Stimulated activated effector memory CD8-positive, alpha-beta T cell treated with anti-CD3 and anti-CD28 coated beads, Interleukin-12 subunit alpha, Interleukin-12 subunit beta, amount 100 ng/mL, for 72 hours (primary cell): ENCODE results near the gene SLC35F2.
"Not testable (repeated sequence)": the region's sequence is repeated elsewhere in the genome, so short reads cannot be mapped to it uniquely, and the experiment has no call there.

Experiments used
- ATAC-seq: fragments of 150-1000 bp; cut with Tn5 transposase; 2 replicates; pipeline ENCODE4 v1.10.0; 2021
- DNase-seq, 2 donors: peaks; one replicate each; pipeline ENCODE4 v3.0.0; 2021 to 2022; ENCODE audit warnings: low spot score in 2 of 2
- H3K27ac Mint-ChIP-seq: one replicate; pipeline ENCODE4 v1.8.0; 2022; ENCODE audit warnings: mild to moderate bottlenecking, mixed read lengths
- H3K36me3 Mint-ChIP-seq: one replicate; pipeline ENCODE4 v1.8.0; 2022; ENCODE audit warnings: mild to moderate bottlenecking, mixed read lengths
- H3K4me1 Mint-ChIP-seq: one replicate; pipeline ENCODE4 v1.8.0; 2022; ENCODE audit warnings: mixed read lengths
- H3K4me3 Mint-ChIP-seq: one replicate; pipeline ENCODE4 v1.8.0; 2022; ENCODE audit warnings: mild to moderate bottlenecking, mixed read lengths
- H3K9me3 Mint-ChIP-seq: one replicate; pipeline ENCODE4 v1.8.0; 2022; ENCODE audit warnings: mixed read lengths

SLC35F2 gene, protein sequence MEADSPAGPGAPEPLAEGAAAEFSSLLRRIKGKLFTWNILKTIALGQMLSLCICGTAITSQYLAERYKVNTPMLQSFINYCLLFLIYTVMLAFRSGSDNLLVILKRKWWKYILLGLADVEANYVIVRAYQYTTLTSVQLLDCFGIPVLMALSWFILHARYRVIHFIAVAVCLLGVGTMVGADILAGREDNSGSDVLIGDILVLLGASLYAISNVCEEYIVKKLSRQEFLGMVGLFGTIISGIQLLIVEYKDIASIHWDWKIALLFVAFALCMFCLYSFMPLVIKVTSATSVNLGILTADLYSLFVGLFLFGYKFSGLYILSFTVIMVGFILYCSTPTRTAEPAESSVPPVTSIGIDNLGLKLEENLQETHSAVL

DNA sequence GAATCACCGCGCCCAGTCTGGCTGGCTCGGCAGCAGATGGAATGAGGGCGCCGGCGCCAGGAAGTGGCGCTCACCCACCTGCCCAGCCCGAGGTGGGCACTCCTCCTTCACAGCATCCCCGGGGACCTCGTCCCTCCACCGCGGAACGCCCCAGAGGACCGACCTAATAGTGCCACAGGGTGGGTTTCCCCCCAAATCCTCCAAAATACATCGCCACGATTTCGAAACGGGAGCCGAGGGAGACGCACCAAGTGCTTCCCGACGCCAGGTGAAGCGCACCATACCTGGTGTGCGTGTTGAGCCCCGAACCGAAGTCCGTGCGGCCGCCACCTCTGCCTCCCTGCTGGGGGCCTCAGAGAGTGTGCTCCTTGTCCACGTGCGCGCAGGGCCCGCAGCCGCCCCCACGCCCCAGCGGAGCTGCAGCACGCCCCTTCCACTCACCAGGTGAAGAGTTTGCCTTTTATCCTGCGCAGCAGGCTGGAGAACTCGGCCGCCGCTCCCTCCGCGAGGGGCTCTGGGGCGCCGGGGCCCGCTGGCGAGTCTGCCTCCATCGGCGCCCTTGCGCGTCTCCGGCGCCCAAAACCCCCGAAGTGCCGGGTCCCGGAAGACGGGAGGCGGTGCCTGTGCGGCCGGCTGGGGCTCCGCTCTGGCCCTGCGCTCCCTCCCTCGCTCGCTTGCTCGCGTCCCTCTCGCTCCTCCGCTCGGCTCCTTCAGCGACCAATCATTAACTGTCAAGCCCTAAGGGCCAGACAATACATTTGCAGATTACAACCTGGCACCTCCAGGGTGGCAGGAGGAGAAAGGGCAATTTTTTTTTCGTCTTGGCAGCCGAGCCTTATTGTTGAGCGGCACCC, at the start of gene SLC35F2:
Gene SLC35F2, minus strand, starts transcription at position 571 of the 854 bp plus-strand sequence. Its CDS starts 20 bp downstream, at position 551.
- Mint-ChIP-seq H3K27ac (peak within 1 kb of the TSS; percentile 92), H3K4me1 (peaks cover 39% of the 10 kb centered on the region), H3K4me3 (peak within 1 kb of the TSS; percentile 94), H3K9me3 (no peaks in the 10 kb centered on the region), H3K36me3 (peaks cover 34% of the 10 kb centered on the region)
- DNase-seq (peak; percentile 67 to 88), ATAC-seq (peak; percentile 95)

DNA sequence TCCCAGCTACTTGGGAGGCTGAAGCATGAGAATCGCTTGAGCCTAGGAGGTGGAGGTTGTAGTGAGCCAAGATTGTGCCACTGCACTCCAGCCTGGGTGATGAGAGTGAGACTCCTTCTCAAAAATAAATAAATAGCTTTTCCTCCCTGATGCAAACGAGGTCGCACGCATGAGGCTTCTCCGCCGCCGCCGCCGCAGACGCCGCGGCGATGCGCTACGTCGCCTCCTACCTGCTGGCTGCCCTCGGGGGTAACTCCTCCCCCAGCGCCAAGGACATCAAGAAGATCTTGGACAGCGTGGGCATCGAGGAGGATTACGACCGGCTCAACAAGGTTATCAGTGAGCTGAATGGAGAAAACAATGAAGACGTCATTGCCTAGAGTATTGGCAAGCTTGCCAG, 49.6 kb upstream of the SLC35F2 start:
- Mint-ChIP-seq H3K9me3 (no peaks in the 10 kb centered on the region), H3K27ac (no peak overlapping the region), H3K4me3 (no peak overlapping the region), H3K36me3 (no peaks in the 10 kb centered on the region), H3K4me1 (no peaks in the 10 kb centered on the region)
- DNase-seq (no peak), ATAC-seq (no peak)

GRCh38 chr11:107898270-107898669, 39.7 kb upstream of the SLC35F2 start:
- ATAC-seq (peak; percentile 75), DNase-seq (no peak)

GRCh38 chr11:107882095-107882820, 23.7 kb upstream of the SLC35F2 start:
- Mint-ChIP-seq H3K36me3 (no peaks in the 10 kb centered on the region), H3K4me3 (no peak overlapping the region), H3K4me1 (no peaks in the 10 kb centered on the region), H3K27ac (no peak overlapping the region), H3K9me3 (no peaks in the 10 kb centered on the region)
- DNase-seq: no peak
- ATAC-seq: no peak

More at GRCh38 chr11:107898270-107898669, 39.7 kb upstream of the SLC35F2 start:
- Mint-ChIP-seq H3K9me3 (no peaks in the 10 kb centered on the region), H3K4me3 (no peak overlapping the region), H3K36me3 (no peaks in the 10 kb centered on the region), H3K4me1 (no peaks in the 10 kb centered on the region), H3K27ac (no peak overlapping the region)

GRCh38 chr11:107881471-107881870, 22.9 kb upstream of the SLC35F2 start:
- not testable (repeated sequence) for H3K36me3 Mint-ChIP-seq, H3K9me3 Mint-ChIP-seq, H3K4me3 Mint-ChIP-seq, ATAC-seq, DNase-seq, H3K4me1 Mint-ChIP-seq, H3K27ac Mint-ChIP-seq

DNA sequence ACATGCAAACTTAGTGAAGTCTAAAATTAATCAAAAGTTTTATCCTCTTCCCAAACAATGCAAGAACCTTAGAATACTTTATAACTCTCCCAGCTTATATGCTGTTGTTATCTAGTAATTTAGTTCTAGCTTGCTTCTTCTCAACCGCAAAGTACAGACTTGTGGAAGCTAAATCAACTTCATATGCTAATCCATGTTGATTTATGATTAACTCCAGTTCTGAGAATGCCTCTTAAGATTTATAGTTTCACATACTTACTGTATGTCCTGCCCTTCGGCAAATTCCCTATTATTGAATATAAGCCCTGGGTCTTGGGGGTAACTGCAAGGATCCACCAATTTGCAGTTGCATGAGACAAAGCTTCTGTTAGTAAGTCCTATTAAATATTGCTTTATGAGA, 17.6 kb upstream of the SLC35F2 start:
- no peak overlapping the region for H3K27ac Mint-ChIP-seq
- DNase-seq (no peak), ATAC-seq (no peak)
- H3K4me3 Mint-ChIP-seq: no peak overlapping the region
- H3K9me3 Mint-ChIP-seq: no peaks in the 10 kb centered on the region
- H3K36me3 Mint-ChIP-seq: no peaks in the 10 kb centered on the region
- no peaks in the 10 kb centered on the region for H3K4me1 Mint-ChIP-seq

GRCh38 chr11:107864591-107864990, 6.0 kb upstream of the SLC35F2 start:
- DNase-seq: no peak
- H3K27ac Mint-ChIP-seq: no peak overlapping the region
- no peak for ATAC-seq
- no peaks in the 10 kb centered on the region for H3K9me3 Mint-ChIP-seq
- peaks cover 2% of the 10 kb centered on the region for H3K4me1 Mint-ChIP-seq
- no peaks in the 10 kb centered on the region for H3K36me3 Mint-ChIP-seq
- H3K4me3 Mint-ChIP-seq: no peak overlapping the region

- no peak overlapping the region for H3K27ac Mint-ChIP-seq
- H3K36me3 Mint-ChIP-seq: peaks cover 24% of the 10 kb centered on the region
- no peaks in the 10 kb centered on the region for H3K9me3 Mint-ChIP-seq
- H3K4me1 Mint-ChIP-seq: peaks cover 28% of the 10 kb centered on the region
- H3K4me3 Mint-ChIP-seq: no peak overlapping the region
- DNase-seq (no peak), ATAC-seq (no peak)
These were observed 2.1 kb upstream of the SLC35F2 start for GRCh38 chr11:107860688-107861087.

DNA sequence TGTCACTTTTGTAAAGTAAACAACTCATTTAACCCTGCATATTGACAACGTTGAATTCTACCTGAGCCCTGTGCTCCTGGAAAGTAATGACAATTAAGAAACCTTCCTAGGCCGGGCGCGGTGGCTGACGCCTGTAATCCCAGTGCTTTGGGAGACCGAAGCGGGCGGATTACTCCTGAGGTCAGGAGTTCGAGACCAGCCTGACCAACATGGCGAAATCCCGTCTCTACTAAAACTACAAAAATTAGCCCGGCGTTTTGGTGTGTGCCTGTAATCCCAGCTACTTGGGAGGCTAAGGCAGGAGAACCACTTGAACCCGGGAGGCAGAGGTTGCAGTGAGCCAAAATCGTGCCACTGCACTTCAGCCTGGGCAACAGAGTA, 1.6 kb upstream of the SLC35F2 start:
- not testable (repeated sequence) for H3K9me3 Mint-ChIP-seq, DNase-seq, ATAC-seq, H3K27ac Mint-ChIP-seq
- Mint-ChIP-seq H3K36me3 (peaks cover 29% of the 10 kb centered on the region), H3K4me3 (peak overlapping the region; percentile 94), H3K4me1 (peaks cover 32% of the 10 kb centered on the region)

DNA sequence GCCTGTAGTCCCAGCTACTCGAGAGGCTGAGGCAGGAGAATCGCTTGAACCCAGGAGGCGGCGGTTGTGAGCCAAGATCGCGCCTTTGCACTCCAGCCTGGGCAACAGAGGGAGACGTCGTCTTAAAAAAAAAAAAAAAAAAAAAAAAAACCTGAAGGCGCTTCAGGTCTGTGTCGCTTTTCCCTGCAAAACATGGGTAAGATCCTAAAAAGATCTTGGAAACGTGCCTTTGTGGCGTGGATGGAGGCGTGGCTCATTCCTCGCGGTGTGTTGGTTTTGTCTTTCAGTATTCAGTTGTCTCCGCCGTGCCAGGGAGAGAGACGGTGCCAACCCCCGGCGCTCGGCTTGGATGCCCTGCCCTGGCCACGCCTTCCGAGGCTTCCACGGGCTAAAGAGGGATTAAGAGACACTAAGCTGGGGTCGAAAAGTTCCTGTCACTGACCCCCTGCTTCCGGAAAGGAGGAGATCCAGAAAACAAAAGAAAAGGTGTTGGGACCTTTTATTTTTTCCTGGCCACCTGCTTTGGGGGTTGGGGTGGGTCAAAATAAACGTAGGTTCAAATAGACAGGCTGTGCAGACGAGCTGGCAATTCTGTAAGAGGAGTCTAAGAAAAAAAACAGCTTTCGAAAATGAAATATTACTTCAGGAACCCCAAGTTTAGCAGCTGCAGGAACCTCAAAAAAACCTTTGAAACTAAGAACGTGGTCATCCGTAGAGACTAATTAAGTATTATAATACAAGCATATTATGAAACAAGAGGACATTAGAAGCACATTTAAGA, 1.1 kb upstream of the SLC35F2 start:
- Mint-ChIP-seq H3K9me3 (no peaks in the 10 kb centered on the region), H3K4me3 (peak overlapping the region; percentile 94), H3K36me3 (peaks cover 34% of the 10 kb centered on the region), H3K4me1 (peaks cover 38% of the 10 kb centered on the region), H3K27ac (peak overlapping the region; percentile 92)
- ATAC-seq (no peak), DNase-seq (peak; percentile 11 to 60)

DNA sequence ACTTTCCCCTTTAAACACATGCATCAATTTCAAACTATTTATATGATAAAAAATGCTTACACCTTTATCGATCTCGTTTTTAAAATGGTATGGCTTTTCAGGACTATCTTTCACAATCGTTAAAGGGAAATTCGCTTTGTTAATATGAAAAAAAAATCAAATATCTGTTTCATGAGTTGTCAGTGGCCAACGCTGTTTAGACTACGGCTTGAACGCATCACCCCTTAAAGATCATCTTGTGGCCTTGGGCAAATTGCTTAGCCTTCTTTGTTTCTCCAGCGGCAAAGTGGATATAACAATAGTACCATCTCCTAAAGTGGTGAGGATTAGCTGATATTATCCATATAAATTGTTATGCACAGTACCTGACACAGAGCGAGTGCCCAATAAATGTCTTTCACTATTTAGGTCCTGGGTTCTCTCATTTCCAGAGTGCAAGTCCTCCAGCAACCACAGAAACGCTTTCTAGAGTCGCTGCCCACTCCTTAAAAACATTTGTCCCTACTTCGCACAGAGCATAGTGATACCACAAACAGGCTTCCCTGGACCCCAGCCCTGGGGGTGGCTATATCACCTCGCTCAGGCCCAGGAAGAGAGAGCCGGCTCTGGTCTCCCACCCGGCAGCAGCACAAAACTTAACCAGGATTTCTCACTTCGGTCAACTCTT, 904 bp downstream of the SLC35F2 start:
- DNase-seq (peak in 1 of 2 donors; percentile 68), ATAC-seq (no peak)
- H3K4me1 Mint-ChIP-seq: peaks cover 39% of the 10 kb centered on the region
- H3K27ac Mint-ChIP-seq: peak overlapping the region; percentile 92
- H3K4me3 Mint-ChIP-seq: peak overlapping the region; percentile 94
- H3K36me3 Mint-ChIP-seq: peaks cover 34% of the 10 kb centered on the region
- no peaks in the 10 kb centered on the region for H3K9me3 Mint-ChIP-seq

- Mint-ChIP-seq H3K4me1 (peaks cover 39% of the 10 kb centered on the region), H3K4me3 (peak overlapping the region; percentile 94), H3K9me3 (no peaks in the 10 kb centered on the region), H3K27ac (no peak overlapping the region), H3K36me3 (peaks cover 34% of the 10 kb centered on the region)
- ATAC-seq: no peak
- no peak for DNase-seq
These were observed 1.5 kb downstream of the SLC35F2 start for GRCh38 chr11:107856981-107857517.

DNA sequence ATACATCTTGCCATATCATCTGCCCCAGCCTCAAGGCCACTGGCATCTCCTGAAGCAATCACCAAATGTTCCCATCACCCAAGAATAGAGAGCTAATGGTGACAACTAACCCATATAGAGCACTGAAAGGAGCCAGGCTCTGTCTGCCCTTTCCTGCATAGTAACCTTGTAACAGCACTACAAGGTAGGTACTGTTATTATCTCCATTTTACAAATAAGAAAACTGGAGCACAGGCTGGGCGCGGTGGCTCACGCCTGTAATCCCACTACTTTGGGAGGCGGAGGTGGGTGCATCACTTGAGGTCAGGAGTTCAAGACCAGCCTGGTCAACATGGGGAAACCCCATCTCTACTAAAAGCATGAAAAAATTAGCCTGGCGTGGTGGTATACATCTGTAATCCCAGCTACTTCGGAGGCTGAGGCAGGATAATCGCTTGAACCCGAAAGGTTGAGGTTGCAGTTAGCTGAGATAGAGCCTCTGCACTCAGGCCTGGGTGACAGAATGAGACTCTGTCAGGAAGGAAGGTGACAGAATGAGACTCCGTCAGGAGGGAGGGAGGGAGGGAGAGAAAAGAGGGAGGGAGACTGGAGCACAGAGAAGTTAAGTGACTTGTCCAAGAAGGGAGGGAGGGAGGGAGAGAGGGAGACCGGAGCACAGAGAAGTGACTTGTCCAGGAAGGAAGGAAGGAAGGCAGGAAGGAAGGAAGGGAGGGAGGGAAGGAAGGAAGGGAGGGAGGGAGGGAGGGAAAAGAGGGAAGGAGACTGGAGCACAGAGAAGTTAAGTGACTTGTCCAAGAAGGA, 2.2 kb downstream of the SLC35F2 start:
- ATAC-seq (no peak), DNase-seq (no peak)
- Mint-ChIP-seq H3K9me3 (no peaks in the 10 kb centered on the region), H3K36me3 (peaks cover 34% of the 10 kb centered on the region), H3K4me3 (peak overlapping the region; percentile 94), H3K27ac (peak overlapping the region; percentile 40), H3K4me1 (peaks cover 39% of the 10 kb centered on the region)
